Peyer's patch (tissue), 4 donors: ENCODE data around the gene IFFO2. TPM values are rescaled to one million over a fixed set of nuclear protein-coding genes. Genes with fewer than 3 reads are reported as not detected.

Experiments
- DNase-seq, 3 donors: peaks; one replicate each; pipeline ENCODE4 v3.0.0-alpha.2; 2017 to 2019
- H3K27ac ChIP-seq, 4 donors: fragments of 200-600 bp; sonication (generic); one replicate each; pipeline ENCODE4 v1.5.1; 2016 to 2019
- H3K27me3 ChIP-seq, 2 donors: fragments of 200-600 bp; sonication (generic); one replicate each; pipeline ENCODE4 v1.5.1; 2019
- H3K36me3 ChIP-seq, 3 donors: fragments of 200-600 bp; sonication (generic); one replicate each; pipeline ENCODE4 v1.5.1; 2016 to 2019
- H3K4me1 ChIP-seq, 4 donors: fragments of 200-600 bp; sonication (generic); one replicate each; pipeline ENCODE4 v1.5.1; 2016 to 2019
- H3K4me3 ChIP-seq, 4 donors: fragments of 200-600 bp; sonication (generic); 1 replicate in 3 of 4; 2 replicates in 1 of 4; pipeline ENCODE4 v1.5.1; 2016 to 2019; ENCODE audit warnings: mild to moderate bottlenecking in 1 of 4
- H3K9me3 ChIP-seq, 4 donors: fragments of 200-600 bp; sonication (generic); one replicate each; pipeline ENCODE4 v1.5.1; 2016 to 2019; ENCODE audit warnings: mild to moderate bottlenecking in 1 of 4
- CTCF ChIP-seq, 6 experiments: fragments of 450-650 bp in 4 of 6; fragments of 200-600 bp in 2 of 6; sonication (generic) in 1 of 6; IDR thresholded peaks; one replicate each; pipeline ENCODE4 v1.5.1; 2017 to 2019; ENCODE audit warnings: antibody characterized with exemption in 6 of 6, mild to moderate bottlenecking in 3 of 6, moderate library complexity in 1 of 6
- POLR2A ChIP-seq, 2 donors: fragments of 450-650 bp; IDR thresholded peaks; one replicate each; pipeline ENCODE4 v1.5.1; 2017; ENCODE audit warnings: antibody characterized with exemption in 2 of 2, mild to moderate bottlenecking in 2 of 2, moderate library complexity in 2 of 2
- total RNA-seq, 4 donors: library from RNA; depleted of rRNA; stranded (reverse); fragments of >200 nt; gene quantifications; one replicate each; pipeline ENCODE4 v1.1.0, GENCODE V29; 2016

The IFFO2 gene
- total RNA-seq, 4 donors from 2014 or later: 1.9 to 14.9 (median 3.8) TPM

- no peak overlapping the region for H3K27ac ChIP-seq
- no peak overlapping the region for H3K4me3 ChIP-seq
- H3K4me1 ChIP-seq: no peaks in the 10 kb centered on the region
- TF ChIP-seq POLR2A (IDR thresholded peaks at IDR 0.05): no peak
- no peaks in the 10 kb centered on the region for H3K27me3 ChIP-seq
- no peaks in the 10 kb centered on the region for H3K9me3 ChIP-seq
- DNase-seq: no peak
- H3K36me3 ChIP-seq: no peaks in the 10 kb centered on the region
These were observed 73.4 kb downstream of the IFFO2 start for GRCh38 chr1:18883079-18883478.

- H3K27me3 ChIP-seq: no peaks in the 10 kb centered on the region
- no peak overlapping the region for H3K27ac ChIP-seq
- H3K9me3 ChIP-seq: no peaks in the 10 kb centered on the region
- H3K4me1 ChIP-seq: no peaks in the 10 kb centered on the region
- no peak for DNase-seq
- TF ChIP-seq POLR2A (IDR thresholded peaks at IDR 0.05) (no peak), CTCF (IDR thresholded peaks at IDR 0.05) (no peak)
- H3K4me3 ChIP-seq: no peak overlapping the region
- no peaks in the 10 kb centered on the region for H3K36me3 ChIP-seq
These were observed 74.0 kb downstream of the IFFO2 start for GRCh38 chr1:18882486-18882885.

- Histone ChIP-seq H3K4me3 (no peak overlapping the region), H3K9me3 (no peaks in the 10 kb centered on the region), H3K27ac (no peak overlapping the region), H3K36me3 (no peaks in the 10 kb centered on the region), H3K4me1 (no peaks in the 10 kb centered on the region), H3K27me3 (no peaks in the 10 kb centered on the region)
- TF ChIP-seq POLR2A (IDR thresholded peaks at IDR 0.05): no peak
- no peak for TF ChIP-seq CTCF (IDR thresholded peaks at IDR 0.05)
- no peak for DNase-seq
These were observed 74.6 kb downstream of the IFFO2 start for GRCh38 chr1:18881642-18882431.

GRCh38 chr1:18881164-18881563 lies 75.3 kb downstream of the IFFO2 start:
- DNase-seq: no peak
- no peaks in the 10 kb centered on the region for H3K9me3 ChIP-seq
- H3K4me1 ChIP-seq: no peaks in the 10 kb centered on the region
- no peak overlapping the region for H3K27ac ChIP-seq
- no peaks in the 10 kb centered on the region for H3K27me3 ChIP-seq
- H3K4me3 ChIP-seq: no peak overlapping the region
- H3K36me3 ChIP-seq: no peaks in the 10 kb centered on the region
- TF ChIP-seq CTCF (IDR thresholded peaks at IDR 0.05) (no peak), POLR2A (IDR thresholded peaks at IDR 0.05) (no peak)

- no peaks in the 10 kb centered on the region for H3K36me3 ChIP-seq
These were observed 75.9 kb downstream of the IFFO2 start for GRCh38 chr1:18880585-18880984.

More at GRCh38 chr1:18880585-18880984, 75.9 kb downstream of the IFFO2 start:
- Histone ChIP-seq H3K9me3 (no peaks in the 10 kb centered on the region), H3K27ac (no peak overlapping the region), H3K4me1 (no peaks in the 10 kb centered on the region), H3K27me3 (no peaks in the 10 kb centered on the region), H3K4me3 (no peak overlapping the region)
- DNase-seq: no peak
- no peak for TF ChIP-seq CTCF (IDR thresholded peaks at IDR 0.05)
- no peak for TF ChIP-seq POLR2A (IDR thresholded peaks at IDR 0.05)
